ENCODE results near the gene MRPS15. TPM values are rescaled to one million over a fixed set of nuclear protein-coding genes. Genes with fewer than 3 reads are reported as not detected.

The MRPS15 gene
- total and polyA plus RNA-seq, 2 of the 13 experiments (the other 11 are each of a cell fraction or from before 2014, with no cell fraction given): 59.0 to 113 TPM

- no peaks in the 10 kb centered on the region for H3K79me2 ChIP-seq (ENCODE audit: insufficient read depth, low read length)
- DNase-seq (ENCODE audit: low spot score) (no peak), ATAC-seq (no peak), FAIRE-seq (no peak)
- peaks cover 13% of the 10 kb centered on the region for H3K4me1 ChIP-seq (ENCODE audit: insufficient read depth, low read length)
- no TSS peak for BruUV-seq (replicated peaks)
- intact Hi-C loops (cut with micrococcal nuclease; ENCODE audit: unreplicated experiment) (no loop called here), in situ Hi-C loops (cut with HindIII; ENCODE audit: extremely low pct_ligation_motif_present, low pct_unique_long_range_greater_than_20kb) (no loop called here)
- no peak overlapping the region for H3K27ac ChIP-seq (ENCODE audit: extremely low read length, insufficient read depth, low read length)
- H3K4me2 ChIP-seq (ENCODE audit: low read depth, low read length): no peak overlapping the region
- ChIA-PET CTCF (ENCODE audit: low intra/inter-chr PET ratio, low total read pairs) (no interaction called here), POLR2A (interaction anchor here (1.8 kb wide), 1 partner anchor 32 kb away, joined by 6 read pairs; no protein-coding TSS in a partner anchor)
- H4K20me1 ChIP-seq (ENCODE audit: insufficient read depth, low read length): no peaks in the 10 kb centered on the region
- no peak overlapping the region for H3K4me3 ChIP-seq (replicated peaks in 1 of 3; ENCODE audit: insufficient read depth in 1 of 3, low read depth in 2 of 3, low read length in 3 of 3)
- no peaks in the 10 kb centered on the region for H3K27me3 ChIP-seq (ENCODE audit: control insufficient read depth in 1 of 2, insufficient read depth in 2 of 2, low read length in 2 of 2)
- H3K9me3 ChIP-seq (ENCODE audit: low read length): no peaks in the 10 kb centered on the region
- H2AFZ ChIP-seq (ENCODE audit: low read length): no peak overlapping the region
- H3K9ac ChIP-seq (ENCODE audit: insufficient read depth, low read depth, low read length): no peak overlapping the region
- 92% methylated on average over 3 of the region's 3 CpGs for WGBS (ENCODE audit: low lambda C conversion rate)
- TF ChIP-seq THAP8 (CRISPR knock-in tag; IDR thresholded peaks at IDR 0.05; ENCODE audit: borderline replicate concordance) (no peak), NR0B2 (CRISPR knock-in tag; IDR thresholded peaks at IDR 0.05) (no peak), NFIC (IDR thresholded peaks at IDR 0.05; ENCODE audit: low read length) (no peak), KAT8 (CRISPR knock-in tag; IDR thresholded peaks at IDR 0.05) (no peak), PLSCR1 (CRISPR knock-in tag; IDR thresholded peaks at IDR 0.05; ENCODE audit: borderline replicate concordance) (no peak), ARID5B (CRISPR knock-in tag; IDR thresholded peaks at IDR 0.05) (no peak), ARHGAP35 (CRISPR knock-in tag; IDR thresholded peaks at IDR 0.05; ENCODE audit: borderline replicate concordance) (no peak), RNF219 (CRISPR knock-in tag; IDR thresholded peaks at IDR 0.05) (no peak), ZNF326 (CRISPR knock-in tag; IDR thresholded peaks at IDR 0.05; ENCODE audit: borderline replicate concordance) (no peak), ZNF512 (CRISPR knock-in tag; IDR thresholded peaks at IDR 0.05) (no peak), PHF8 (CRISPR knock-in tag; IDR thresholded peaks at IDR 0.05) (no peak)
- H3K36me3 ChIP-seq (replicated peaks in 1 of 2; ENCODE audit: control insufficient read depth in 1 of 2, insufficient read depth in 2 of 2, low read length in 2 of 2): no peaks in the 10 kb centered on the region; a peak in 1 of 5 replicates
These were observed 45.0 kb downstream of the MRPS15 start for GRCh38 chr1:36419140-36419539.

Data from HepG2 (cell line).